Amniotic epithelial cell (primary cell): ENCODE results near the gene TRERF1.

ENCODE experiments used
- DNase-seq: peaks from one replicate; pipeline ENCODE4 v3.0.0-alpha.2; 2010; ENCODE audit warnings: low read depth

The TRERF1 gene

DNA sequence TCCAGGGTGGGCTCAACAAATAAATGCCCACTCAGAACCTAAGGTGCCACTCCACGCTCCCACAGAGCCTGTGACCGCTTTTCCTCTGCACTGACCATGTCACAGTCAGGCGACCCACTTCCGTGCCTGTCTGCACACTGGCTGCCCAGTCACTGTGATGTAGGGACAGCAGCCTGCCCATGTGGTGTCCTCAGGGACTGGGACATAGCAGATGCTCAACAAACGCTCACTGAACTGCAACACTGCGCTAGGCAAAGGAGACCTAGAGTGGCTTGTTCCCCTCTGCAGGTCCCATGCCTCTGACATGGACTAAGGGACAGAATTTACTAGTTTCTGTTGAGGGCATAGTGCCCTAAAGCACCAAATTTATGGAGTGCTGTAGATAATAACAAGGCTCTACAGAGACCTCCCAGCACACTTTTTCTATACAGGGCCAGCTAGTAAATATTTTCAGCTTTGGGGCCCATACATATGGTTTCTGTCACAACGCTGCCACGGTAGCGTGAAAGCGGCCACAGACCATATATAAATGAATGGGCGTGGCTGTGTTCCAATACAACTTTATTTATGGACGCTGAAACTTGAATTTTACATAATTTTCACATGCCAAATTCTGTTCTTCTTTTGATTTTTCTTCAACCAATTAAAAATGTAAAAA is 176.2 kb downstream of the TRERF1 start:
- DNase-seq = no peak

DNA sequence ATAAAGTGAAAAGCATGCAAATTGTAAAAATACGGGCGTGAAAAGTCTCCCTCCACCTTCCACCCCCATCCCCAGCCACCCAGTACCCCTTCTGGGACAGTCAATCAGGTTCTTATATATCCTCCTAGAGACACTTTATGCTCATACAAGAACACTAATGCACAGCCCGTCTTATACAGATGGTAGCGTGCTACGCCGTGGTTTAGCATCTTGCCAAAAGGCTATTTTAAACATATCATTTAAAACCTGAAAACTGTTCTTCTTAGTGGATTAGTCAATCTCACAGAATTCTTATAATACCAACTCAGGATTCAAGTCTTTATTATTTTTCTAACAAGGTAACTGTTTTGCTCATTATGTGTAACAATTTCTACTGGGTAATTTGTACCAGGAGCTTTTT is 176.8 kb downstream of the TRERF1 start:
- DNase-seq = no peak

DNA sequence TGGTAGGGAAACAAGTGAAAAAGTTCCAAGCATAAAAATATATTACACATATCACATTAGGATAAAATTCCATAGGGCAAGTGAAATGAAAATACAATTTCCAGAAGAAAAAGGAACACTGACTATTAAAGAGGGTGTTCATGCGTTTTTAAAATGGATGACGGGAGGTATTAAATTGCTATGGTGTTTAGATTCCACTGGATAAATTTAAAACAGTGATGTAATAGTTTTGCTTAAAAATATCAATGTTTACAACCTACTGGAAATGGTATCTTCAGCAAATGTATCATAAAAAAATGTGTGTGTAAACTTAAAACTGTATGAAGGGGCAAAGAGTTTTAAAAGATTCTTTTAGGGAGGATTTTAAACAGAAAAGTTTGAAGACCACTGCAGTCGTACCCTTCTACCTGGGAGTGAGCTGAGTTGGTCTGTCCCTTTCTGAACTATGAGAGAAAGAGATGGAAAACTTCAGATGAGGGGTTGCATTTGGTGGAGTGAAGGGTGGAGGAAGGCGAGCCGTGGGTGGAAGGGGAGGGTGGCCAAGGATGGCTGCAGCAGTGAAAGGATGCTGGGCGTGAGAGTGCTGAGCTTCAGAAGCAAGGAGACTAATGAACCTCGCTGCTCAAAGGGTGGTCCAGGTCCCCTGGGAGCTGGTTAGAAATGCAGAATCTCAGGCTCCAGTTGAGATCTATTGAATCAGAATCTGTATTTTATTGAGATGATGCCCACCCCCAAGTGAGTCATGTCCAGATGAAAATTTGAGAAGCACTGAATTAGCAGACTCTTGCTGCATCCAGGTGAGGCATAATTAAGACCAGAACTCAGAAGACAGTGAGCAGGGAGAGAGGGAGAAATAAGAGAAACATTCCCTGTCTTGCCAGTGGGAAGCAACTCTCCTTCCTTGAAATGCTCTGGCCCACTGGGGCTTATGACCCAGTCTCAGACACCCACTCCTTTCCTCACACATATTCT is 179.6 kb downstream of the TRERF1 start:
- no peak for DNase-seq

DNA sequence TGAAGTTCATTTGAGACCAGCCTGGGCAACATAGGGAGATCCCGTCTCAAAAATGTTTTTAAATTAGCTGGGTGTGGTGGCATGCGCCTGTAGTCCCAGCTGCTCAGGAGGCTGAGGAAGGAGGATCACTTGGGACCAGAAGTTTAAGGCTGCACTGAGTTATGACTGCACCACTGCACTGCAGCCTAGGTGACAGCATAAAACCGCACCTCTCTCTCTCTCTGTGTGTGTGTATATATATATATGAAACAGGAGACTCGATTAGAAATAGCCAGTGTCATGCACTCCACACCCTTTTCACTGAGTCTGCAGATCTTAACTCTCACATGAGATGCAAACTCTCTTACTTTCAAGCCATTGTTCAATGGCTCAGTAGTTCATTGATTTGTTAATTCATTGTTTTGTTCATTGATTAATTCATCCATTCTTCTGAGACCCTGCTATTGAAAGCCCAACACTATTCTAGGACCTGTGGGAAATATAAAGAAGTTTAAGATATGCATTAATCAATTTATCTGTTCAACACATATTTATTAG is 181.7 kb downstream of the TRERF1 start:
- DNase-seq = no peak

DNA sequence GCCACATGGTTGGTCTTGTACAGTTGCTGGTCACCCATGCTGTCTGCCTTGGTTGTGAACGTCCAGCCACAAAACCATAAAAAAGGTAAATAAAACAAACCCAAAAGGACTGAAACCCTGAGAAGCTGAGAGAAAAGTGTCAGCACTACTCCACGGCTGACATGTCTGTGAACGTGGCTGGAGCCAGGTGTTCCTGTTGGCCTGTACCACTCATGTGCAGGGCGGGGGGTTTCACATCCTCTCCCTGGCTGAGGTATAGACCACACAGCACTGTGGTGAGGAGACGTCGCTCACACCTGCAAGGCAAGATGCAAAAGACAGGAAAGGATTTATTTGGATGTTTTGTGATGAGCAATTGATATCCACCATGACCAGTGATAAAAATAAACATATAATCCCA is 182.2 kb downstream of the TRERF1 start:
- DNase-seq = no peak

DNA sequence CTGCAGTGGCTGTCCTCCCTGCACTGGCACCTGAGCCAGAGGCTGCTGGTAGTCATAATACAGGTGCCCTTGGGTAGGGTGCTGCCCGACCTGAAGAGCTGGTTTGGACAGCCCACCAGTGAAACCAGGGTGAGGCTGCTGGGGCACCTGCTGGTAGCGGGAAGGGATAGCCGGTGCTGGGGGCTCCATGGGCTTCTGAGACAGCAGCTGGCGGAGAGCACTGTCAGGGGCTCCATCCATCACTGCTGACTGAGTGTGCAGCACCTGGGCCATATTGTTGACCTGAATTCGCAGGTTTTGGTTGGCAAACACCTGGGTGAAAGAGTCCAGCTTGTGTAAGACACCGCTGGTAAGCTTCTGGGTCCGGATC is 182.9 kb downstream of the TRERF1 start:
- DNase-seq = no peak

DNA sequence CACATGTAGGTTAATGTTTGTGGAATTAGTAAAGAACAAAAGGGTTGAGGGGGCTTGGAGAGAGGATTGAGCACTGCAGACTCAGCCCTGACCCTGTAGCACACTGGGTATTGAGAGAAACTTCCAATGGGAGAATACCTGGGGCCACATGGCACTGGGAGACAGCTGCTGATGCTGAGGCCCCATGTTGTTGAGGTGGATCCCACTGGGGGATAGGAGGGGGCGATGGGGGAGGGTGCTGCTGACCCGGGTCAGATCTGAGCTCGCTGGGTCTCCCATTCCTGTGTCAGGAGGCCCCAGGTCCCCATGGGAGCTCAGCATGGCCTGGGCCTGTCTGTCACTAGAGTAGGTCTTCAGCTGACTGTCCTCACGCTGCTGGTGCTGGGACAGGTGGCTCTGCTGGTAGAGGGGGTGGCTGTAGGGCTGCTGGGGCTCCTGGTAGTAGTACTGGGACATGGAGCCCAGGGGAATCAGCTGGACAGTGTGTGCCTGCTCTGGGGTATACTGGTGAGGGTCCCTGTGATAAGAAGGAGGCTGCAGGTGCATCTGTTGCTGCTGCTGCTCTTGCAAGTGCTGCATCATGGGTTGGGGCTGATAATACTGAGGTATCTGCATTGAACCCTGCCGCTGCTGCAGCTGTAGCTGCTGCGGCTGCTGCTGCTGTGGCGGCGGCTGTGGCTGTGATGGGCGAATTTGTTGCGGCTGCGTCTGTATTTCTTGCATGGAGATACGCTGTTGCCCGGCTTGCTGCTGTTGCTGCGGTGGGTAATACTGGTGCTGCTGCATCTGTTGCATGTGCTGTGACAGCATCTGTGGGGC is 183.5 kb downstream of the TRERF1 start:
- DNase-seq = no peak

DNA sequence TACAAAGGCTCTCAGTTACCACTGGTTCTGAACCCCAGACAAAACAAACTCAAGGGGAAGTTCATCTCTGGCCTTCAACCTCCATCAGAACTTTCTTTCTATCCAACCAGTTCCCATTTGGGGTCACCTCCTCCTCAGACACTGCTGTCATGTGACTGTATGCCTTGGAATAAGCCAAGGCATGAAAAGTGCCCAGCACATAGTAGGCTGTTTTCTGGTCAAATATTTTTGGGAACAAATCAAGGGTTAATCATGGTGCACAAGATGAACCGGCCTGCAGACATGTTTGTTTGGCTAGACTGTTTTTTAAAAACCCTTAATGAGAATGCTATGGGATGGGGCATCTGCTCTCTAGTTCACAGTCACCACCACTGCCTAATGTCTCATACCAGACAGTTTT is 185.2 kb downstream of the TRERF1 start:
- no peak for DNase-seq

DNA sequence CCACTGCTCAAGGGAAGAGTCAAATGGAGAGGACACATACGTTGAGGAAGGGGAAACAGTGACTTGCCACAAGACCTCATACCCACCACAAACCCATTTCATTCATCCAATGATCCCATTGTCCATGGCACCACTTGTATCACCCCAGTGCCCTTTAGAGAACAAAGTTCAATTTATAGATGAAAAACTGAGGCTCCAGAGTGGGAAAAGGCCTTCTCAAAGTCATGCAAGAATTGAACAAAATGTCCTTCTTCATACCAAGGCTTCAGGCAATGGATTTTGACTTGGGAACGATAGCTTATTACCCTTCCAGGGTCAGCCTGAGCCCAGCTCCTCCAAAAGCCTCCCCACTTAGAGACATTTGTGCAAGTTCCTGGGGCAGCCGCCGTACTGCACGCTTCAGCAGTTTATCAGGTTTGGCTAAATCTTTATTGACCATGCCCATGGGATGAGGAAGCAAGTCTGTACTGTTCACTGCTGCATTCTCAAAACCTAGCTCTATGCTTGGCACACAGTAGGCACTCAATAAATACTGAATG is 186.8 kb downstream of the TRERF1 start:
- DNase-seq = no peak

DNA sequence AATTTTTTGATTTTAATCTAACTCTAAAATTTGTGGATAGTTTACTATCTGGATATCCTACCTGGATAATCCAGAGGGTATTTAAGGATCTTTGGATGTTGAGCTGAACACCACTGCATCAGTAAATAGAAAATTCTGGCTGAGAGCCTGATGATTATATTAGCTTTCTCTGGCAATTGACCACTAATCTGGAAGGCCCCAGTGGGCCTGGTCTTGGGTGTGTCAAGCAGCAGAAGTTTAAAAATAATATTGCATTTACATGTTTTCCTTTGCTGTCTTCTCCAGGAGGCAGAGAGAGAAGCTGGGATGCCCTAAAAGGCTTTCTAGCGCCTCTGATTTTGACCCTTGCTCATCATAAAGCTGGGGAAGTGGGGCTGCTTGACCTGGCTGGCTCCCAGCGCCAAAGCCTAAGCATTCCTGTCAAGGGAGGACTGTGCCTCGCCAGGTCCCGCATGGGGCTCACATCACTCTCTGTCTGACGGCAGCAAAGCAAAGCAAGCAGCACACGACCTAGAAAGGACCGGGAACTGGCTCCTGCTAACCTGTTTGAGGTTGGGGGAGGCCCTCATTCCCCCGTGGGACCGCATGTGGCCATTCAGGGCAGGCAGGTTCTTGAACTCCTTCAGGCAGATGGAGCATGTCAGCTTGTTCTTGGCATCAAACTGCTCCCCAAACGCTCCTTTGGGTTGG is 187.4 kb downstream of the TRERF1 start:
- no peak for DNase-seq

DNA sequence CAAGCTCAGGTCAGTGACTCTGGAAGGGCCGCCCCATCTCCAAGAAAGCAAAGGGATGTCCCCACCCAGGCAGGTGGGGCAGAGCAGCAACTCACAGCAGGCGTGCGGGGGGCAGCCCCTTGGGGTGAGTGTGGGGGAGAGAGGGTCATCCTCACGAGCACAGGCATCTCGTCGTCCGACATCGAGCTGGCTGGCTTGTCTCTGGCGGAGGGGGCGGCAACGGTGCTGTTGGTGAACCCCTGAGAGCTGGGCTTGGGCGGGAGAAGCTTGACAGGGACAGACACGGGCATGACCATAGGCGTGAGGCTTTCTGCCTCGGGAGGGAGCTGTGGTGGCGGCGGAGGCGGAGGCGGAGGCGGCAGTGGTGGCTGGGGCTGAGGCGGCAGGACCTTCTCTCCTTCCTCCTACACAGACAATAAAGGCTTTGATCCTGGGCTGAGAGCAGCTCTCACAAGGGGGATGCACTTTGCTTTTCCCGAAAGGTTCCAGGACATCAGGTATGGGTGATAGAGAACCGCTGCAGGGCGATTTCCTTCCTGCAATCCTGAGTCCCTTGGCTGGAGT is 188.5 kb downstream of the TRERF1 start:
- no peak for DNase-seq

DNA sequence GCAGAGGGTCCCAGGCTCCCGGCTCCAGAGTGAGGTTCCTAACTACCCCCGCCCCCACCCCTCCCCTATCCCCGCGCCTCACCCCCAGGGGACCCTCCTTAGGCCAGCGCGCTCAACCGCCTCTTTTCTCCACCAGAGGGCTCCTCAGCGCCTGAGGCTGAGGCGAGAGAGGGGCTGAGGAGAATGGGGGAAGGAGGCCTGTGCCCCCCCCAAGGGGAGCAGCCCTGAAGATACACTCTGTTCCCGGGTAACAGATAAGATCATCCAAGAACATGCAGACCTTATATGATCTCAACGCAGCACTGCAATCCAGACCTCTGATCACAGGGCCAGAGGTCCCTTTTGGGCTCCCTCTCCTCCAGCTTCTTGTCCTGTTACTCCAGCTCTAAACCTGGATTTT is 190.8 kb downstream of the TRERF1 start:
- DNase-seq = peak; percentile 52

DNA sequence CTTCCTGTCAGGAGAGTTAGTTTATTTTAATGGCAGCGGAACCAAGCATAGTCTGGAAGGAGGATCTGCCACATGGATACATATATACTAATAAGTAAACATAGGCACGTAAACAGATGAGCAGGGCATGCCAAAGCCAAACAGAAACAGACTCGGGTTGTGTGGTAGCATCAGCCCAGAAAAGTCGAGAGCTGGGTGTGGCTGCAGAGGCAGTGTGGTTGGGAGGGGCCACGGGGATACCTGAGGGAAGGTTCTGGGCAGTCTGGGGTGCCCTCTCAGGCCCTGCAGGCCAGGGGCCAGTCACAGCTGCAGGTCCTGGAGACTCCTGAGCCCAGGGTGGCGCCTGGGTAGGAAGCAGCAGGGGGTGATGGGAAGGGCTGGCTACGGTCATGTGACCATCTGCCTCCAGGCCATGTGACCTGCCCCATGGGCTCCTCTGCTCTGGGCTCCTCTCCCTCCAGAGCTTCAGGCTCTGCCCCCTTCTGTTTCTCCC is 191.3 kb downstream of the TRERF1 start:
- peak; percentile 11 for DNase-seq

DNA sequence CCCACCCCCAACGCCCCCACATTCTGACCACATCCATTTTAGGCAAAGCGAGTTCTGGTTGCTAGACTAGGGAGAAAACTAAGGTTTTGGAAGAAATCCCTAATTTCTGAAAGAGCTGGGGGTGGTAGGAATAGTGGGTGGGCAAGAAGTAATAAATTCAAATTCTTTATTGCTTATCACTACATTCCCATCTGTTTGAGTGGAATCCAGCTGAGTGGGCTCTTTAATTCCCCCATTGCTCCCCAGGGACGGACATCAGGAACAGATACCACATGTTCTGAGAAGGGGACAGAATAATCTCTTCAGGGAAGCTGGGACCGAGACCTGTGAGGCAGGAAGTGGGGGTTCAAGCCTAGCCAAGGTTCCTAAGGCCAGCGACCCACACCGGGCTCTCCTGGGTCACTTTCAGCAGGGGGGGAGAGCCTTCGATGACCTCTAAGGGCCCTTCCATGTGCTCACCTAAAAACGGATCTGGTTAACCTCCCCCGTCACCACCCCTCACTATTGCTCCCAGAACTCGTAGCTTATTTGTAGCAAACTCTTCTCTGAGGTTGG is 191.8 kb downstream of the TRERF1 start:
- DNase-seq = no peak

DNA sequence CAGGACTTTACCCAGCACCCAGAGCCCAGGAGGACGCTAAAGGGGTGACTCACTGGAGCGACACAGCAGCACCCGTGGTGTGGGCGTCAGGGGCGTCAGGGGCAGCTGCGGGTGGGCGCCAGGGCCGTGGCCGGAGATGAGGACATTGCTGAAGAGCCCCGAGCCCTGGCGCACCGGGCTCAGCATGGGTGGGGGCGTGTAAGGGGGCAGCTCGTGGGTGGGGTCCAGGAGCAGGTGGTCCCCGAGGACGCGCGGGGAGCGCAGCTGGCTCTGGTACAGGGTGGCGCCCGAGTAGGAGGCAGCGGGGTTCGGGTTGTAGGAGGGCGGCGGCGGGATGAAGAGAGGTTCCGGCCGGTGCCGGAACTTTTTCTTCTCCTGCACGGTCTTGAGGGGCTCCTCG is 192.4 kb downstream of the TRERF1 start:
- DNase-seq = no peak

DNA sequence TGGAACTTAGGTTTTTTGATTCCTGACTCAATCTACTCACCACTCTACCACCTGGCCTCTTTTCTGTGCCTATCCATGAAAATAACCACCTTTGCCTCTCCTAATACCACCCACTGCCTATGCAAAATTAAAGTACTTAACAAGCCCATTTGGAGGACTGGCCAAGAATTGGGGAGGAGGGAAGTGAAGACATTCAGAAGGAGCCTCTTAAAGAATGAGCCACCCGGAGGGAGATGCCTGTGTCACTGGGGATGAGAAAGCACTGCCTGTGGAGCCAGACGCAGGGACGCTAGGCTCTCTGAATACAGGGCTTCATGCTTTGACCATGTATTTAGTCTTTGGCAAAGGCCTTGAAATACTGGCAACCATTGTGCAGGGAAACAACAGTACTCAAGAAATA is 194.1 kb downstream of the TRERF1 start:
- DNase-seq = no peak

DNA sequence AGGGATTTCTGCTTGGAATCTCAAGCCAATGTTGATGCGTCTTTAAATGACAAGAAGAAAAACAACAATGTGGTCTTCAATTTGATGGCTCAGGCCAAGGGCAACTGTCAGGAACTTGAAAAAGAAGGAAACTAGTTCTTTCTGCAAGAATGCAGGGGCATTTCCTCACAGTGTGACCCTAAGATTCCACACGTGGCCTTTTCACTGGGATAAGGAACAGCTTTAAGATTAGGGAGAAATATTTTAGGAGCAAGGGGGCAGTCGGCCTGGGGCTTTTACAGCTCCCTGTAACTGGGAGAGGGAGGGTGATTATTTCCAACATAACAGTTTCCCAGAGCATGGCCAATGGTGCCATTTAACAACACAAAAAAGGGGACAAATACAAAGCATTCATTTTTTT is 194.7 kb downstream of the TRERF1 start:
- DNase-seq = no peak

DNA sequence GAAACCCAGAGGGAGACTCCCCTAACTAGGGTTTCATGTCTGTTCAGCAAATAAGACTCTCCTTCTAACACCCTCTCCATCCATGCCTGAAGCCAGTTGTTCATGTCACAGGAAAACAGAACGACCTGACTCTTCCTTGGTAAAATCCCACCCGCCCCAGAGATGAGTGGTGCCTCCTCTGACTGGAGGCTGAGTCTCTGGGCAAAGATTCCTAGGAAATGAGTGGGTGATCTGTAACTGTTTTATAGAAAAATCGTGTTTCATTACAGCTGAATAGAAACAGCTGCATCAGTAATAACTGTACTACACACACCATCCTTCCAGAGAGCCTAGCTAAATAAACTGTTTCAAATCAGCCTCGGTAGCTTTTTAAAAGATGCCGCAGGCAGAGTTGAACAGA is 196.7 kb downstream of the TRERF1 start:
- no peak for DNase-seq

DNA sequence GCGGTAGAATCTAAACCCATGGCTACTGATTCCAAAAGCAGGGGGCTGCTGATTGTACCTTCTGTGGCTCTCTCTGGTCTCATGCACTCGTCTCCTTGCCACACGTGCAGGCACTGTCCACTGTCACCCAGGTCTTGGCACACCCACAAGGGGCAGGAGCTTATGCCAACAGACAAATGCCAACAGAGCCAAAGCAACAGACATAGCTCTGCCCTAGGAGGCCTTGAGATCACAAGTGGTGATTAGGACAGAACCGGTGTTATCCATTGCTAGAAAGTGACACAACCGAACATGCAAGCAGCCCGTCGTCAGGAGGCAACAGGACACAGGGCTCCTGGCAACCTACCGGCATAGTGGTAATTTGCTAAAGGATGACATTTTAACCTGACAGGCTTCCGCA is 197.2 kb downstream of the TRERF1 start:
- DNase-seq = no peak

DNA sequence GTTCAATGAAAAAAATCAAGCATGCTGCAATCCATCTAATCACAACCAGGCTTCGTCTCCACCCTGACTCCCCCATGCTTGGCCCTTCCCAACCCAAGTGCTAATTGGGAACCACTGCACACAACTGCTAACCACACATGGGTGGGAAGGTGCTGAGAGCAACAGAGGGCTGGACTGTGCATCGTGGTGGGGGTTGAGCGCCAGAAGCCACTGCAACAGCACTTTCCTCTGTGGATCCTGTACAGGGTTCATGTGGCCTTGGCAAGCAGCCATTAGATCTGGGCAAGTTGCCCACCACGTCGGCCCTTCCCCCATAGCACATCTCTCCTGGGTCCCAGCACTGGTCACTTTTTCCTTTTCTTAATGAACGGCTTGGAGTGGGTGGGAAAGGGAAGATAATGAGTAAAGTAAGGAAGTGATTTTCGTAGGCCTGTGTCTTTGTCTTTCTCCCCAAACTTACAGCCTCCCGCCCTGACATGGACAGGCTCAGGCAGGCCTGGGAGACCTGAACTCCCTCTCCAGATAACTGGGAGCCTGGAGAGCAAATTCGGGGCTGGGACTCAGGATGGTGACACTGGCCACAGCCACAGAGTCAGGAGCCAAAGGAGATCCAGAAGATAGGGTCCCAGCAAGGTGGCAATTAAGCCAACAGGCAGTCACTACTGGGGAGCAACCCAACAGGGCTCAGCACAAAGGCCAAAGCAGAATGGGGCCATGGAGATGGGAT is 199.7 kb downstream of the TRERF1 start:
- DNase-seq = peak; percentile 14
